Colonic mucosa (tissue), 4 donors: ENCODE data around the gene DAPK1. TPM values are rescaled to one million over a fixed set of nuclear protein-coding genes. Genes with fewer than 3 reads are reported as not detected.

Experiments
- DNase-seq: peaks from one replicate; pipeline ENCODE4 v3.0.0-alpha.2; 2020
- H3K27ac ChIP-seq: fragments of 200-600 bp; one replicate; pipeline ENCODE4 v1.8.0; 2021
- H3K27me3 ChIP-seq: fragments of 200-600 bp; one replicate; pipeline ENCODE4 v1.8.0; 2021
- H3K36me3 ChIP-seq: fragments of 200-600 bp; one replicate; pipeline ENCODE4 v1.8.0; 2021
- H3K4me1 ChIP-seq: fragments of 200-600 bp; one replicate; pipeline ENCODE4 v1.8.0; 2021; ENCODE audit warnings: mild to moderate bottlenecking
- H3K4me3 ChIP-seq: fragments of 200-600 bp; one replicate; pipeline ENCODE4 v1.8.0; 2021
- H3K9ac ChIP-seq, 2 donors: one replicate each; pipeline ENCODE4 v1.7.0; 2013; ENCODE audit warnings: control low read depth in 2 of 2, low read depth in 2 of 2, low read length in 2 of 2
- H3K9me3 ChIP-seq: fragments of 200-600 bp; one replicate; pipeline ENCODE4 v1.8.0; 2021
- CTCF ChIP-seq: fragments of 200-600 bp; IDR thresholded peaks from one replicate; pipeline ENCODE4 v1.8.0; 2022; ENCODE audit warnings: antibody characterized with exemption, mild to moderate bottlenecking
- intact Hi-C: fragments of 100-400 bp; cut with DNase I; formaldehyde crosslinking; loops from one replicate; pipeline ENCODE4 v1.14.1; 2022
- total RNA-seq, 2 donors: library from RNA; stranded (reverse); fragmentation: NEBNext Ultra II Directional in 1 of 2; extraction: Animal tissue kit (Norgen Biotek cat#: 25700) in 1 of 2; gene quantifications; one replicate each; pipeline ENCODE4 v1.2.1, GENCODE V29; 2021
- donor health status: healthy.
- donor health status: DM: no; HTN: no; CAD: no.
- donor health status: DM: no; HTN: no; CAD: no.

Gene DAPK1
- total RNA-seq, 2 donors from 2014 or later, result 7.9 to 17.5 TPM

- Histone ChIP-seq H3K27ac (no peak overlapping the region), H3K36me3 (no peaks in the 10 kb centered on the region), H3K27me3 (no peaks in the 10 kb centered on the region), H3K9me3 (no peaks in the 10 kb centered on the region), H3K4me1 (no peaks in the 10 kb centered on the region), H3K4me3 (no peak overlapping the region), H3K9ac (no peak overlapping the region)
- no peak for DNase-seq
- no peak for TF ChIP-seq CTCF
- intact Hi-C loops, result loop anchor here (10.0 kb wide), 1 partner anchor 1230 kb away; no protein-coding TSS in a partner anchor
Measured at GRCh38 chr9:87664153-87665060, 166.7 kb downstream of the DAPK1 start.

- H3K36me3 ChIP-seq, result no peaks in the 10 kb centered on the region
- no peak for DNase-seq
- H3K4me1 ChIP-seq, result no peaks in the 10 kb centered on the region
- H3K27me3 ChIP-seq, result no peaks in the 10 kb centered on the region
- no peak for TF ChIP-seq CTCF
- intact Hi-C loops, result loop anchor here (10.0 kb wide), 1 partner anchor 1231 kb away; no protein-coding TSS in a partner anchor
- no peak overlapping the region for H3K27ac ChIP-seq
- H3K4me3 ChIP-seq, result no peak overlapping the region
- no peak overlapping the region for H3K9ac ChIP-seq
- no peaks in the 10 kb centered on the region for H3K9me3 ChIP-seq
Measured at GRCh38 chr9:87665505-87665904, 167.8 kb downstream of the DAPK1 start.

GRCh38 chr9:87667164-87667738 lies 169.6 kb downstream of the DAPK1 start:
- no peaks in the 10 kb centered on the region for H3K9me3 ChIP-seq
- intact Hi-C loops, result loop anchor here (10.0 kb wide), 1 partner anchor 1232 kb away; no protein-coding TSS in a partner anchor
- no peak overlapping the region for H3K4me3 ChIP-seq
- H3K36me3 ChIP-seq, result no peaks in the 10 kb centered on the region
- no peak overlapping the region for H3K9ac ChIP-seq
- no peak for DNase-seq
- no peaks in the 10 kb centered on the region for H3K4me1 ChIP-seq
- no peak overlapping the region for H3K27ac ChIP-seq
- H3K27me3 ChIP-seq, result no peaks in the 10 kb centered on the region
- TF ChIP-seq CTCF, result no peak

- DNase-seq, result no peak
- Histone ChIP-seq H3K9ac (no peak overlapping the region), H3K36me3 (no peaks in the 10 kb centered on the region), H3K27me3 (no peaks in the 10 kb centered on the region), H3K4me1 (no peaks in the 10 kb centered on the region), H3K9me3 (no peaks in the 10 kb centered on the region), H3K4me3 (no peak overlapping the region), H3K27ac (no peak overlapping the region)
- no peak for TF ChIP-seq CTCF
- intact Hi-C loops, result loop anchor here (10.0 kb wide), 1 partner anchor 1233 kb away; no protein-coding TSS in a partner anchor
Measured at GRCh38 chr9:87668222-87668621, 170.6 kb downstream of the DAPK1 start.

GRCh38 chr9:87668722-87669121 lies 171.1 kb downstream of the DAPK1 start:
- intact Hi-C loops, result loop anchor here (10.0 kb wide), 1 partner anchor 1234 kb away; no protein-coding TSS in a partner anchor
- no peaks in the 10 kb centered on the region for H3K36me3 ChIP-seq
- H3K9me3 ChIP-seq, result no peaks in the 10 kb centered on the region
- H3K4me3 ChIP-seq, result no peak overlapping the region
- H3K27me3 ChIP-seq, result no peaks in the 10 kb centered on the region
- TF ChIP-seq CTCF, result no peak
- no peak overlapping the region for H3K27ac ChIP-seq
- no peaks in the 10 kb centered on the region for H3K4me1 ChIP-seq
- DNase-seq, result no peak
- H3K9ac ChIP-seq, result no peak overlapping the region
